Colonic mucosa (tissue), 4 donors: ENCODE results near the gene BRIX1. TPM values are rescaled to one million over a fixed set of nuclear protein-coding genes. Genes with fewer than 3 reads are reported as not detected.

Experiments used
- DNase-seq: peaks from one replicate; pipeline ENCODE4 v3.0.0-alpha.2; 2020
- H3K27ac ChIP-seq: fragments of 200-600 bp; one replicate; pipeline ENCODE4 v1.8.0; 2021
- H3K27me3 ChIP-seq: fragments of 200-600 bp; one replicate; pipeline ENCODE4 v1.8.0; 2021
- H3K36me3 ChIP-seq: fragments of 200-600 bp; one replicate; pipeline ENCODE4 v1.8.0; 2021
- H3K4me1 ChIP-seq: fragments of 200-600 bp; one replicate; pipeline ENCODE4 v1.8.0; 2021; ENCODE audit warnings: mild to moderate bottlenecking
- H3K4me3 ChIP-seq: fragments of 200-600 bp; one replicate; pipeline ENCODE4 v1.8.0; 2021
- H3K9ac ChIP-seq, 2 donors: one replicate each; pipeline ENCODE4 v1.7.0; 2013; ENCODE audit warnings: control low read depth in 2 of 2, low read depth in 2 of 2, low read length in 2 of 2
- H3K9me3 ChIP-seq: fragments of 200-600 bp; one replicate; pipeline ENCODE4 v1.8.0; 2021
- CTCF ChIP-seq: fragments of 200-600 bp; IDR thresholded peaks from one replicate; pipeline ENCODE4 v1.8.0; 2022; ENCODE audit warnings: antibody characterized with exemption, mild to moderate bottlenecking
- intact Hi-C: fragments of 100-400 bp; cut with DNase I; formaldehyde crosslinking; loops from one replicate; pipeline ENCODE4 v1.14.1; 2022
- total RNA-seq, 2 donors: library from RNA; stranded (reverse); fragmentation: NEBNext Ultra II Directional in 1 of 2; extraction: Animal tissue kit (Norgen Biotek cat#: 25700) in 1 of 2; gene quantifications; one replicate each; pipeline ENCODE4 v1.2.1, GENCODE V29; 2021
- donor health status: healthy.
- donor health status: DM: no; HTN: no; CAD: no.
- donor health status: DM: no; HTN: no; CAD: no.

BRIX1 gene
- total RNA-seq, 2 donors from 2014 or later, result 13.6 to 22.6 TPM

DNA sequence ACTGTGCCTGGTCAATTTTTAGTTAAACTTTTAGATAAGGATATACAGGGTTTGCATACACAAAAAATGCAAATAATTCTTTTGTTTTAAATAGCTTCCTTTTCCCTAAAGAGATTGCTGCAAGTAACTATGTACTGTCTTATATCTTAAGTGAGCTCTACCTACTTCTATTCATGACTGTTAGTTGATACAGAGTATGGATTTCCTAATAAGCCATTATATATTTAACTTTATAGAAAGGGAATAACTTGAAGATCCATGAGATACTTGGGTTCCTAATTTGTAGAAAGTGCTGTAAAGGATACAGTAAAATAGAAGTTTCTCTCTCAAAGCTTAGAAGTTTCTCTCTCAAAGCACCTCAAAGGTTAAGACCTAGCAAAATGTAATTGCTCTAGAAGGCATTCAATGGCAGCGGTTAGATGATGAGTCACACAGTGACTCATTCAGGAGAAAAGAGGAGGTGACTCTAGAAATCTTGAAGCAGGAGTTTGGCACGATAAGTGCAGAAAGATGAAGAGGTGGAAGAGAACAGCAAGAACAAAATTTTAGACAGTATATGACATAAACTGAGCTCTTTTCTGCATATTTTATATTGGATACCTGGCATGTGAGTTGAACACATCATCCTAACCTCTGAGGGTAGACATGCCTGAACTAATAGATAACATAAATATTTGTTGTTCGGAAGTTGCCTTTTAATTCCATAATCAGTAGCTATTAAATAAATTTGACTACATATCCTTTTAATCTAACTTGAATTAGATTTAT is 8.4 kb downstream of the BRIX1 start:
- Histone ChIP-seq H3K27ac (no peak overlapping the region), H3K9ac (no peak overlapping the region), H3K9me3 (no peaks in the 10 kb centered on the region), H3K4me3 (no peak overlapping the region), H3K36me3 (no peaks in the 10 kb centered on the region), H3K27me3 (no peaks in the 10 kb centered on the region), H3K4me1 (no peaks in the 10 kb centered on the region)
- DNase-seq, result no peak
- intact Hi-C loops, result no loop called here
- TF ChIP-seq CTCF, result no peak

DNA sequence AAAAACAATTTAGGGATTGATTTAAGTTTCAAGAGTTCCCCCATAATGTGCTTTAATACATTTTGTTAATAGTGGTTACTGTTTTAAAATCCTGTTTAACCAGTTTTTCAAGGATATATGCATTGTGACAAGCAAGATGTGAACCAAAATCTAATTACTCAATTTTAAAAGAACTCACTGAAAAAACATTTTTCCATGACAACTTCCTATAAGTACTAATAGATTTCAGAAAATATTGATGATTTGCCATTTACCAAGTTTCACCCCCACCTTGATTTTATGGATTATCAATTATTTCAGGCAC is 8.9 kb downstream of the BRIX1 start:
- Histone ChIP-seq H3K27ac (no peak overlapping the region), H3K9ac (no peak overlapping the region), H3K36me3 (no peaks in the 10 kb centered on the region), H3K4me3 (no peak overlapping the region), H3K4me1 (no peaks in the 10 kb centered on the region), H3K9me3 (no peaks in the 10 kb centered on the region), H3K27me3 (no peaks in the 10 kb centered on the region)
- intact Hi-C loops, result no loop called here
- no peak for DNase-seq
- TF ChIP-seq CTCF, result no peak

DNA sequence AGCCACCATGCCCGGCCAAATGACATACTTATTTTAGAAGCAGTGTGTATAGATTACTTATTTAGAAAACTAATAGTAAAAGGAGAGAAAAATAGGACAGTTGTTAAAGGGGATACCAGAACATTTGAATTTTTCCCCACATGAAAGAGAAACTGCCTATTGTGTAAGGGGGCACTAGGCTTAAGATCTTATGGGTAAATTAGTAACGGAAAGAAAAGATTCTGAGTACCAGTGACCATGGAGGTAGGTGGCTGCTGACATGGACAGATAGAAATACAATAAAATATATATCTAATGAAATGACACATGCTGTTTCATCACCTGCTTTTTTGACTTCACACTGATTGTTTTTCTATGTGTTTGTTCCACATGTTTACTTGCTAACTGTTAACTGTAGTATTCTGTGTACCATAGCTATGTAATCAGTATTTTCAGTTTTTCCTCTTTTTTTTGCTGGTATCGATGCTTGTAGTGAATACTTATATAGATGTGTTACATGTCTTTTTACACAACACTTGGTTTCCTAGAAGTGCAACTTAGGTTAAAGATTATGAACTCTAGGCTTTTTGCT is 10.9 kb downstream of the BRIX1 start:
- H3K9me3 ChIP-seq, result no peaks in the 10 kb centered on the region

DNA sequence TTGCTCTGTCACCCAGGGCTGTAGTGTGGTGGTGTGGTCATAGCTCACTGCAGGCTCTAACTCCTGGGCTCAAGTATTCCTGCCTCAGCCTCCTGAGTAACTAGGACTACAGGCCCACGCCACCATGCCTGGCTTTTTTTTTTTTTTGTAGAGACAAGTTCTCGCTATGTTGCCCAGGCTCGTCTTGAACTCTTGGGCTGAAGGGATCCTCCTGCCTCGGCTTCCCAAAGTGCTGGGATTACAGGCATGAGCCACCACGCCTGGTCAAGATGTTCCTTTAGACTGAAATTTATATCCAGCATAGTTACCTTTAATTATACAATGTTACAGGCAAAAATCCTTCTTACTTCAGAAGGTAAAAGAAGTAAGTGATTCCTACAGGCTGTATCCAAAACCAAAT is 12.3 kb downstream of the BRIX1 start:
- intact Hi-C loops, result no loop called here
- H3K9ac ChIP-seq, result no peak overlapping the region
- H3K4me1 ChIP-seq, result peaks cover 8% of the 10 kb centered on the region
- H3K4me3 ChIP-seq, result no peak overlapping the region
- TF ChIP-seq CTCF, result no peak
- no peaks in the 10 kb centered on the region for H3K36me3 ChIP-seq
- DNase-seq, result no peak
- H3K27me3 ChIP-seq, result no peaks in the 10 kb centered on the region
- no peak overlapping the region for H3K27ac ChIP-seq
- H3K9me3 ChIP-seq, result no peaks in the 10 kb centered on the region

More for the DNA sequence above, 10.9 kb downstream of the BRIX1 start:
- TF ChIP-seq CTCF, result no peak
- peaks cover 8% of the 10 kb centered on the region for H3K4me1 ChIP-seq
- intact Hi-C loops, result no loop called here
- no peaks in the 10 kb centered on the region for H3K36me3 ChIP-seq
- H3K27ac ChIP-seq, result no peak overlapping the region
- no peak overlapping the region for H3K9ac ChIP-seq
- no peak for DNase-seq
- no peaks in the 10 kb centered on the region for H3K27me3 ChIP-seq
- no peak overlapping the region for H3K4me3 ChIP-seq

DNA sequence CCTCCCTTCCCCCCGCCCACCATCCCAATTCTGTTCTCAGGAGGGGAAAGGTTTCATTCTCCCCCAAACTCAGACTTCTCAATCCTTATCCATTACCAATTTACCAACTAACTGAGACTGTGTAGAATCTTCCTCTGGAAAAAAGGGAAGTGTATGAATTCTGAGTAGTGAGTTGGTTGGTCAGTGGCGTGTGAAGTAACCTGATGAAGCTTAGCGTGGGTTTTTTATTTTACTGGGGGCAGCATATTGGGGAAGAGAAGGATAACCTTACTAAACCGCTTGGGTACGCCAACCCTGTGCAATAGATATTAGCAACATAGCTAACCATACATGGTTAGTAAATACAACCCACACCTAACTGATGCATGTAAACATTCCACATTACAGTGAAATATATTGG is 12.8 kb downstream of the BRIX1 start:
- TF ChIP-seq CTCF, result no peak
- DNase-seq, result no peak
- Histone ChIP-seq H3K4me3 (no peak overlapping the region), H3K9me3 (no peaks in the 10 kb centered on the region), H3K36me3 (no peaks in the 10 kb centered on the region), H3K27me3 (no peaks in the 10 kb centered on the region), H3K4me1 (peaks cover 8% of the 10 kb centered on the region), H3K27ac (no peak overlapping the region), H3K9ac (no peak overlapping the region)
- intact Hi-C loops, result no loop called here
